B cell (primary cell): Measurements from ENCODE around the gene PTPN6. TPM values are rescaled to one million over a fixed set of nuclear protein-coding genes. Genes with fewer than 3 reads are reported as not detected.

Source experiments
- ATAC-seq: fragments of 200-7000 bp; cut with Tn5 transposase; one replicate; pipeline ENCODE4 v1.10.0; 2021; ENCODE audit warnings: low read depth, mild to moderate bottlenecking, moderate number of reproducible peaks, moderate library complexity
- CTCF ChIA-PET: fragments of 350-600 bp; sonication (Branson Sonifier 250); formaldehyde crosslinking; loops from one replicate; lab custom pipeline; 2021; ENCODE audit warnings: antibody characterized with exemption, inconsistent platforms; lab: Charles Lee
- POLR2A ChIA-PET: fragments of 350-600 bp; sonication (Branson Sonifier 250); formaldehyde crosslinking; loops from one replicate; lab custom pipeline; 2021; ENCODE audit warnings: antibody characterized with exemption; lab: Charles Lee
- DNase-seq: peaks from one replicate; pipeline ENCODE4 v3.0.0; 2013
- H2AFZ ChIP-seq: 2 replicates; pipeline ENCODE4 v1.6.1; 2012; ENCODE audit warnings: mild to moderate bottlenecking, low read depth, low read length; ENCODE audit not compliant: insufficient read depth, poor library complexity, severe bottlenecking
- H3K27ac ChIP-seq, 2 donors: 1 replicate in 1 of 2; 2 replicates in 1 of 2; pipeline ENCODE4 v1.5.1; 2012 to 2013; ENCODE audit warnings: low read length in 2 of 2, mild to moderate bottlenecking in 2 of 2, moderate library complexity in 1 of 2
- H3K27me3 ChIP-seq, 4 experiments: fragments of 200-600 bp in 1 of 4; sonication (generic) in 1 of 4; replicated peaks in 1 of 4; 1 replicate in 2 of 4; 2 replicates in 2 of 4; pipeline versions ENCODE4 v1.6.1 to v1.7.0; 2013 to 2016; ENCODE audit warnings: low read length in 3 of 4, mild to moderate bottlenecking in 2 of 4, mixed read lengths in 1 of 4, moderate library complexity in 1 of 4; ENCODE audit not compliant: insufficient read depth in 4 of 4, control insufficient read depth in 3 of 4; ENCODE audit errors: control extremely low read depth in 1 of 4
- H3K36me3 ChIP-seq, 2 experiments: replicated peaks in 1 of 2; 1 replicate in 1 of 2; 2 replicates in 1 of 2; pipeline versions ENCODE4 v1.6.1 to v1.7.1; 2013; ENCODE audit warnings: low read length in 1 of 2; ENCODE audit not compliant: insufficient read depth in 2 of 2, control insufficient read depth in 1 of 2; ENCODE audit errors: control extremely low read depth in 1 of 2, extremely low read depth in 1 of 2
- H3K4me1 ChIP-seq, 2 donors: fragments of 200-600 bp in 1 of 2; sonication (generic) in 1 of 2; 1 replicate in 1 of 2; 2 replicates in 1 of 2; pipeline versions ENCODE4 v1.5.1 to v1.6.1; 2013 to 2017; ENCODE audit warnings: low read length in 2 of 2; ENCODE audit not compliant: control insufficient read depth in 2 of 2, insufficient read depth in 2 of 2
- H3K4me2 ChIP-seq: replicated peaks from 2 replicates; pipeline ENCODE3; 2012; ENCODE audit warnings: mild to moderate bottlenecking, low read depth, low read length; ENCODE audit not compliant: poor library complexity, severe bottlenecking
- H3K4me3 ChIP-seq, 5 experiments: fragments of 200-600 bp in 1 of 5; sonication (generic) in 1 of 5; 1 replicate in 3 of 5; 2 replicates in 2 of 5; pipeline versions ENCODE4 v1.5.1 to v1.7.0; 2011 to 2016; ENCODE audit warnings: low read length in 4 of 5, mild to moderate bottlenecking in 4 of 5, low read depth in 2 of 5, control low read depth in 1 of 5, moderate library complexity in 1 of 5; ENCODE audit not compliant: insufficient read depth in 1 of 5; ENCODE audit errors: control extremely low read depth in 1 of 5, extremely low read depth in 1 of 5
- H3K79me2 ChIP-seq: fragments of 200-600 bp; sonication (generic); one replicate; pipeline ENCODE4 v1.6.0; 2016; ENCODE audit warnings: low read length; ENCODE audit not compliant: control insufficient read depth, insufficient read depth
- H3K9ac ChIP-seq: fragments of 200-600 bp; sonication (generic); 2 replicates; pipeline ENCODE4 v1.6.1; 2017; ENCODE audit warnings: mild to moderate bottlenecking, low read length, moderate library complexity
- H3K9me3 ChIP-seq, 3 donors: one replicate each; pipeline versions ENCODE4 v1.6.1 to v1.7.1; 2013; ENCODE audit warnings: low read length in 2 of 3; ENCODE audit not compliant: control insufficient read depth in 2 of 3, insufficient read depth in 1 of 3; ENCODE audit errors: control extremely low read depth in 1 of 3
- H4K20me1 ChIP-seq: 2 replicates; pipeline ENCODE4 v1.6.0; 2012; ENCODE audit warnings: mild to moderate bottlenecking, low read length; ENCODE audit not compliant: insufficient read depth, control insufficient read depth, poor library complexity, severe bottlenecking
- H3K27ac Mint-ChIP-seq: one replicate; pipeline ENCODE4 v1.8.0; 2021; ENCODE audit warnings: mixed read lengths
- H3K27me3 Mint-ChIP-seq: one replicate; pipeline ENCODE4 v1.8.0; 2021; ENCODE audit warnings: mixed read lengths
- H3K4me1 Mint-ChIP-seq: one replicate; pipeline ENCODE4 v1.8.0; 2021; ENCODE audit warnings: mixed read lengths
- H3K4me3 Mint-ChIP-seq: one replicate; pipeline ENCODE4 v1.8.0; 2021; ENCODE audit warnings: mixed read lengths
- H3K9me3 Mint-ChIP-seq: one replicate; pipeline ENCODE4 v1.8.0; 2022; ENCODE audit warnings: mixed read lengths; ENCODE audit not compliant: insufficient read depth
- EZH2 ChIP-seq: IDR thresholded peaks from 2 replicates; pipeline ENCODE4 v1.6.1; 2012; ENCODE audit warnings: borderline replicate concordance, low read depth, mild to moderate bottlenecking, moderate library complexity, low read length; ENCODE audit not compliant: insufficient read depth, poor library complexity, severe bottlenecking
- WGBS: methylation state at CpG from one replicate; pipeline ENCODE4 v1.1.5; 2013; ENCODE audit warnings: missing lambda C conversion rate; ENCODE audit not compliant: insufficient coverage; 5-methylcytosine and 5-hydroxymethylcytosine counted together
- intact Hi-C: fragments of 100-400 bp; cut with micrococcal nuclease; formaldehyde crosslinking; loops from one replicate; pipeline ENCODE4 v1.10.0; 2022
- polyA plus RNA-seq: library from polyadenylated mRNA; depleted of rRNA; stranded (reverse); fragments of >200 nt; gene quantifications from 2 replicates; pipeline ENCODE4 v1.2.3, GENCODE V29; 2012
- total RNA-seq, 2 donors: library from RNA; stranded (reverse); fragments of 120-200 nt in 1 of 2; gene quantifications; 1 replicate in 1 of 2; 2 replicates in 1 of 2; pipeline versions ENCODE4 v1.2.3 to v1.2.4, GENCODE V29; 2013 to 2022
- TF ChIP-seq, protein P1 (sequence below): fragments of 200-600 bp; IDR thresholded peaks from one replicate; pipeline ENCODE4 v1.8.0; 2022; ENCODE audit warnings: antibody characterized with exemption, mild to moderate bottlenecking

The PTPN6 gene
- total and polyA plus RNA-seq, 2 donors (not counting 1 experiment from before 2014, with no cell fraction given): 312 to 874 TPM

GRCh38 chr12:6945613-6946012 is 5.5 kb upstream of the PTPN6 start:
- intact Hi-C loops: loop anchor here (1.0 to 10.0 kb wide), 5 partner anchors 9 to 311 kb away; partner anchors contain the start of genes C1RL, LPAR5 and LPCAT3
- peaks cover 66 to 83% of the 10 kb centered on the region in 2 donors for H3K4me1 ChIP-seq

More at GRCh38 chr12:6945613-6946012, 5.5 kb upstream of the PTPN6 start:
- ATAC-seq (no peak), DNase-seq (no peak)
- Histone ChIP-seq H3K79me2 (peaks cover 20% of the 10 kb centered on the region), H3K27me3 (no peaks in the 10 kb centered on the region), H3K27ac (peak overlapping the region; percentile 93 to 99), H3K9me3 (no peaks in the 10 kb centered on the region), H3K9ac (peak overlapping the region; percentile 89), H2AFZ (no peak overlapping the region), H3K4me2 (peak overlapping the region; percentile 99), H3K4me3 (peak overlapping the region in 4 of 5 experiments; percentile 41 to 92 (median 64)), H4K20me1 (no peaks in the 10 kb centered on the region), H3K36me3 (peaks cover 0 to 10% of the 10 kb centered on the region in 2 experiments)
- peak overlapping the region; percentile 97 for H3K4me3 Mint-ChIP-seq
- H3K4me1 Mint-ChIP-seq: peaks cover 71% of the 10 kb centered on the region
- no peak for TF ChIP-seq EZH2
- TF ChIP-seq, protein P1, sequence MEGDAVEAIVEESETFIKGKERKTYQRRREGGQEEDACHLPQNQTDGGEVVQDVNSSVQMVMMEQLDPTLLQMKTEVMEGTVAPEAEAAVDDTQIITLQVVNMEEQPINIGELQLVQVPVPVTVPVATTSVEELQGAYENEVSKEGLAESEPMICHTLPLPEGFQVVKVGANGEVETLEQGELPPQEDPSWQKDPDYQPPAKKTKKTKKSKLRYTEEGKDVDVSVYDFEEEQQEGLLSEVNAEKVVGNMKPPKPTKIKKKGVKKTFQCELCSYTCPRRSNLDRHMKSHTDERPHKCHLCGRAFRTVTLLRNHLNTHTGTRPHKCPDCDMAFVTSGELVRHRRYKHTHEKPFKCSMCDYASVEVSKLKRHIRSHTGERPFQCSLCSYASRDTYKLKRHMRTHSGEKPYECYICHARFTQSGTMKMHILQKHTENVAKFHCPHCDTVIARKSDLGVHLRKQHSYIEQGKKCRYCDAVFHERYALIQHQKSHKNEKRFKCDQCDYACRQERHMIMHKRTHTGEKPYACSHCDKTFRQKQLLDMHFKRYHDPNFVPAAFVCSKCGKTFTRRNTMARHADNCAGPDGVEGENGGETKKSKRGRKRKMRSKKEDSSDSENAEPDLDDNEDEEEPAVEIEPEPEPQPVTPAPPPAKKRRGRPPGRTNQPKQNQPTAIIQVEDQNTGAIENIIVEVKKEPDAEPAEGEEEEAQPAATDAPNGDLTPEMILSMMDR: no peak
- ChIA-PET CTCF (interaction anchor here (0.9 to 16.6 kb wide), 11 partner anchors 8 to 208 kb away, joined by 3 to 944 read pairs (median 19); partner anchors contain the start of genes C1R, EMG1, LPCAT3 and PHB2), POLR2A (interaction anchor here (0.6 to 18.5 kb wide), 7 partner anchors 12 to 452 kb away, joined by 3 to 662 read pairs (median 7); partner anchors contain the start of genes C1RL, LPCAT3, MRPL51 and PHB2)
- no peaks in the 10 kb centered on the region for H3K27me3 Mint-ChIP-seq
- H3K9me3 Mint-ChIP-seq: no peaks in the 10 kb centered on the region
- 72% methylated on average over 11 of the region's 11 CpGs for WGBS
- H3K27ac Mint-ChIP-seq: peak overlapping the region; percentile 97
